Measurements from ENCODE around the gene HSFX2. TPM values are rescaled to one million over a fixed set of nuclear protein-coding genes. Genes with fewer than 3 reads are reported as not detected.

The HSFX2 gene
- 0.21 TPM in 1 of 2 replicates, not detected in the other for total RNA-seq

GRCh38 chrX:149595214-149595613 is at the start of gene HSFX2:
Gene HSFX2, minus strand, starts transcription at chrX:149595314. Its CDS starts 614 bp downstream, at chrX:149594700.

GRCh38 chrX:149631234-149632165 is 36.4 kb upstream of the HSFX2 start, which contains the start of gene TMEM185A:
Gene TMEM185A, minus strand, starts transcription at chrX:149631792. Its CDS starts 212 bp downstream, at chrX:149631580.

GRCh38 chrX:149587359-149587758 is 7.8 kb downstream of the HSFX2 start, which contains the start of gene MAGEA9B:
Gene MAGEA9B, minus strand, starts transcription at chrX:149587459. Its CDS starts 4,280 bp downstream, at chrX:149583179.

GRCh38 chrX:149549701-149550100 is 45.4 kb downstream of the HSFX2 start, which contains the start of gene HSFX3:
Gene HSFX3, minus strand, starts transcription at chrX:149549924. Its CDS starts 72 bp downstream, at chrX:149549852.

Other genes starting within 250 kb of the HSFX2 start
- 19.8 and 26.0 TPM in 2 replicates for gene IDS, start 90.0 kb downstream of the HSFX2 start, total RNA-seq
- gene EOLA1, start 54.3 kb downstream of the HSFX2 start, total RNA-seq = 16.9 and 17.8 TPM in 2 replicates
- not detected in 2 replicates for gene HSFX3, start 45.4 kb downstream of the HSFX2 start, total RNA-seq
- gene MAGEA9B, start 7.9 kb downstream of the HSFX2 start, total RNA-seq = not detected in 2 replicates
- gene TMEM185A, start 36.5 kb upstream of the HSFX2 start, total RNA-seq = 17.4 and 23.0 TPM in 2 replicates
- gene MAGEA11, start 116.7 kb upstream of the HSFX2 start, total RNA-seq = not detected in 2 replicates
- gene HSFX1, start 178.8 kb upstream of the HSFX2 start, total RNA-seq = 0.34 and 0.93 TPM in 2 replicates
- not detected in 2 replicates for gene MAGEA9, start 186.6 kb upstream of the HSFX2 start, total RNA-seq